Measurements from ENCODE around the gene DOK7. TPM values are rescaled to one million over a fixed set of nuclear protein-coding genes. Genes with fewer than 3 reads are reported as not detected.

Gene DOK7
- total RNA-seq, 1 experiment from 2014 or later = 0.26 TPM

- H3K36me3 Mint-ChIP-seq (ENCODE audit: insufficient read depth in 1 of 3, low read depth in 3 of 3) = no peaks in the 10 kb centered on the region; a peak in 1 of 7 replicates
These were observed 32.3 kb downstream of the DOK7 start for GRCh38 chr4:3495204-3495975.

More at GRCh38 chr4:3495204-3495975, 32.3 kb downstream of the DOK7 start:
- no peak overlapping the region for H2AFZ ChIP-seq (ENCODE audit: low read length)
- H3K23me2 ChIP-seq (ENCODE audit: insufficient read length, low read depth, low read length, poor library complexity, severe bottlenecking) = no peaks in the 10 kb centered on the region
- peaks cover 25% of the 10 kb centered on the region; the same call in 1 of the 2 replicates for H3K27me3 ChIP-seq (ENCODE audit: insufficient read depth, low read length)
- no peak overlapping the region for H3K23ac ChIP-seq (ENCODE audit: insufficient read length, low read depth, low read length)
- H4K91ac ChIP-seq (ENCODE audit: insufficient read length, low read depth, low read length) = no peak overlapping the region
- H2BK20ac ChIP-seq (ENCODE audit: low read depth, low read length, poor library complexity, severe bottlenecking) = no peak overlapping the region
- H2BK15ac ChIP-seq (ENCODE audit: low read depth, low read length) = no peak overlapping the region
- no peak overlapping the region for H3K4me2 ChIP-seq (ENCODE audit: insufficient read depth, insufficient read length, low read length)
- Mint-ChIP-seq H3K27ac (no peak overlapping the region), H3K4me3 (no peak overlapping the region), H3K27me3 (ENCODE audit: low read depth) (peaks cover 90% of the 10 kb centered on the region), H3K4me1 (peaks cover 12 to 24% of the 10 kb centered on the region in 2 experiments), H3K9me3 (no peaks in the 10 kb centered on the region; a peak in 1 of 5 replicates)
- H3K14ac ChIP-seq (ENCODE audit: insufficient read depth, low read length) = no peak overlapping the region
- H2BK120ac ChIP-seq (ENCODE audit: low read depth, low read length, poor library complexity, severe bottlenecking) = no peak overlapping the region
- H3K27ac ChIP-seq (ENCODE audit: insufficient read length, low read depth, low read length) = no peak overlapping the region
- no peak overlapping the region for H2AK5ac ChIP-seq (ENCODE audit: insufficient read length, low read length)
- peaks cover 4% of the 10 kb centered on the region for H4K20me1 ChIP-seq (ENCODE audit: control insufficient read depth, insufficient read depth, insufficient read length)
- no peak overlapping the region for H2BK5ac ChIP-seq (ENCODE audit: insufficient read length, low read length)
- H3K9me3 ChIP-seq (ENCODE audit: control insufficient read depth, low read depth, low read length) = no peaks in the 10 kb centered on the region
- no peak overlapping the region for H2BK12ac ChIP-seq (ENCODE audit: insufficient read length, low read depth, low read length)
- DNase-seq = no peak
- TF ChIP-seq CTCF (conservative IDR thresholded peaks at IDR 0.05) = no peak
- H4K5ac ChIP-seq (ENCODE audit: insufficient read length, low read depth, low read length) = no peak overlapping the region
- no peaks in the 10 kb centered on the region for H3K79me2 ChIP-seq (ENCODE audit: insufficient read depth, low read length)
- no peak overlapping the region for H3K18ac ChIP-seq (ENCODE audit: insufficient read length, low read depth, low read length)
- WGBS (ENCODE audit: extremely low coverage, insufficient read length, low lambda C conversion rate) = no CpG with 5 or more reads among the region's 28 CpGs
- no peak overlapping the region for H3K56ac ChIP-seq (ENCODE audit: insufficient read length, low read depth, low read length)
- no peaks in the 10 kb centered on the region for H3K4me1 ChIP-seq (ENCODE audit: insufficient read depth, low read length)
- no peaks in the 10 kb centered on the region for H3K79me1 ChIP-seq (ENCODE audit: insufficient read depth, low read depth, low read length, poor library complexity, severe bottlenecking)
- no peak overlapping the region for H3K4ac ChIP-seq (ENCODE audit: low read depth, low read length)
- no peak overlapping the region for H3K9ac ChIP-seq (ENCODE audit: extremely low read depth, insufficient read length, low read length)
- no peak overlapping the region for H4K8ac ChIP-seq (replicated peaks; ENCODE audit: insufficient read length, low read depth, low read length)
- no peak overlapping the region for H3T11ph ChIP-seq (ENCODE audit: low read length)

Data from H9 (cell line).